Stimulated activated memory B cell treated with anti-CD40 and anti-IgM and Interleukin-4, amounts not matched to agents 10 μg/mL and 1 μg/mL and 100 μg/mL, for 72 hours (primary cell): ENCODE results near the gene RUFY2.
A peak's percentile ranks its signal among the peaks of the same experiment; 100 is the strongest.
"Not testable (repeated sequence)": the region's sequence is repeated elsewhere in the genome, so short reads cannot be mapped to it uniquely, and the experiment has no call there.

Source experiments
- ATAC-seq: fragments of 150-1000 bp; cut with Tn5 transposase; 2 replicates; pipeline ENCODE4 v1.10.0; 2021
- H3K27ac Mint-ChIP-seq: one replicate; pipeline ENCODE4 v1.8.0; 2022; ENCODE audit warnings: mild to moderate bottlenecking, mixed read lengths
- H3K27me3 Mint-ChIP-seq: one replicate; pipeline ENCODE4 v1.8.0; 2022; ENCODE audit warnings: mixed read lengths
- H3K36me3 Mint-ChIP-seq: one replicate; pipeline ENCODE4 v1.8.0; 2022; ENCODE audit warnings: mixed read lengths
- H3K4me1 Mint-ChIP-seq: one replicate; pipeline ENCODE4 v1.8.0; 2022; ENCODE audit warnings: mixed read lengths
- H3K4me3 Mint-ChIP-seq: one replicate; pipeline ENCODE4 v1.8.0; 2022; ENCODE audit warnings: mild to moderate bottlenecking, moderate library complexity, mixed read lengths
- H3K9me3 Mint-ChIP-seq: one replicate; pipeline ENCODE4 v1.8.0; 2022; ENCODE audit warnings: mixed read lengths

Gene RUFY2

GRCh38 chr10:68406815-68407548, at the start of gene RUFY2:
RUFY2 (minus strand) TSS chr10:68407277; CDS start chr10:68407189, 88 bp downstream.
- peak within 1 kb of the TSS; percentile 92 for H3K4me3 Mint-ChIP-seq
- no peaks in the 10 kb centered on the region for H3K9me3 Mint-ChIP-seq
- peak within 1 kb of the TSS; percentile 88 for H3K27ac Mint-ChIP-seq
- peaks cover 15% of the 10 kb centered on the region for H3K4me1 Mint-ChIP-seq
- no peaks in the 10 kb centered on the region for H3K27me3 Mint-ChIP-seq
- H3K36me3 Mint-ChIP-seq: no peaks in the 10 kb centered on the region
- ATAC-seq: peak; percentile 98

- H3K9me3 Mint-ChIP-seq, ATAC-seq, H3K4me1 Mint-ChIP-seq, H3K4me3 Mint-ChIP-seq, H3K27me3 Mint-ChIP-seq, H3K27ac Mint-ChIP-seq: not testable (repeated sequence)
- peaks cover 21% of the 10 kb centered on the region for H3K36me3 Mint-ChIP-seq
These were observed 42.6 kb upstream of the RUFY2 start for GRCh38 chr10:68449698-68450097.

GRCh38 chr10:68446179-68446578, 39.1 kb upstream of the RUFY2 start:
- Mint-ChIP-seq H3K4me3 (no peak overlapping the region), H3K4me1 (no peaks in the 10 kb centered on the region), H3K27me3 (no peaks in the 10 kb centered on the region), H3K27ac (no peak overlapping the region), H3K36me3 (peaks cover 14% of the 10 kb centered on the region), H3K9me3 (no peaks in the 10 kb centered on the region)
- ATAC-seq: no peak

GRCh38 chr10:68442971-68443370, 35.9 kb upstream of the RUFY2 start:
- Mint-ChIP-seq H3K4me1 (no peaks in the 10 kb centered on the region), H3K4me3 (no peak overlapping the region), H3K36me3 (peaks cover 7% of the 10 kb centered on the region)

GRCh38 chr10:68440898-68441297, 33.8 kb upstream of the RUFY2 start:
- Mint-ChIP-seq H3K9me3 (no peaks in the 10 kb centered on the region), H3K4me3 (no peak overlapping the region), H3K27me3 (no peaks in the 10 kb centered on the region), H3K27ac (no peak overlapping the region), H3K4me1 (no peaks in the 10 kb centered on the region), H3K36me3 (peaks cover 7% of the 10 kb centered on the region)
- no peak for ATAC-seq

More at GRCh38 chr10:68442971-68443370, 35.9 kb upstream of the RUFY2 start:
- Mint-ChIP-seq H3K9me3 (no peaks in the 10 kb centered on the region), H3K27me3 (no peaks in the 10 kb centered on the region), H3K27ac (no peak overlapping the region)
- no peak for ATAC-seq

GRCh38 chr10:68435803-68436202, 28.7 kb upstream of the RUFY2 start:
- H3K4me3 Mint-ChIP-seq: no peak overlapping the region
- no peak overlapping the region for H3K27ac Mint-ChIP-seq
- H3K27me3 Mint-ChIP-seq: no peaks in the 10 kb centered on the region
- no peak for ATAC-seq
- no peaks in the 10 kb centered on the region for H3K4me1 Mint-ChIP-seq
- peaks cover 7% of the 10 kb centered on the region for H3K36me3 Mint-ChIP-seq
- no peaks in the 10 kb centered on the region for H3K9me3 Mint-ChIP-seq

- H3K9me3 Mint-ChIP-seq: no peaks in the 10 kb centered on the region
- peaks cover 7% of the 10 kb centered on the region for H3K36me3 Mint-ChIP-seq
- H3K27ac Mint-ChIP-seq: no peak overlapping the region
- H3K4me3 Mint-ChIP-seq: no peak overlapping the region
- no peak for ATAC-seq
- H3K27me3 Mint-ChIP-seq: no peaks in the 10 kb centered on the region
- H3K4me1 Mint-ChIP-seq: no peaks in the 10 kb centered on the region
These were observed 27.6 kb upstream of the RUFY2 start for GRCh38 chr10:68434657-68435056.

- no peaks in the 10 kb centered on the region for H3K4me1 Mint-ChIP-seq
- no peak overlapping the region for H3K4me3 Mint-ChIP-seq
- no peak for ATAC-seq
- no peak overlapping the region for H3K27ac Mint-ChIP-seq
- peaks cover 5% of the 10 kb centered on the region for H3K36me3 Mint-ChIP-seq
- no peaks in the 10 kb centered on the region for H3K27me3 Mint-ChIP-seq
- no peaks in the 10 kb centered on the region for H3K9me3 Mint-ChIP-seq
These were observed 21.5 kb upstream of the RUFY2 start for GRCh38 chr10:68428396-68429104.

- no peaks in the 10 kb centered on the region for H3K27me3 Mint-ChIP-seq
- H3K4me3 Mint-ChIP-seq: no peak overlapping the region
- H3K36me3 Mint-ChIP-seq: peaks cover 12% of the 10 kb centered on the region
- H3K27ac Mint-ChIP-seq: no peak overlapping the region
- ATAC-seq: no peak
- H3K9me3 Mint-ChIP-seq: no peaks in the 10 kb centered on the region
- H3K4me1 Mint-ChIP-seq: no peaks in the 10 kb centered on the region
These were observed 17.5 kb upstream of the RUFY2 start for GRCh38 chr10:68424454-68425014.

- Mint-ChIP-seq H3K27ac (no peak overlapping the region), H3K4me3 (no peak overlapping the region), H3K4me1 (no peaks in the 10 kb centered on the region), H3K9me3 (no peaks in the 10 kb centered on the region), H3K27me3 (no peaks in the 10 kb centered on the region), H3K36me3 (peaks cover 12% of the 10 kb centered on the region)
- ATAC-seq: no peak
These were observed 16.4 kb upstream of the RUFY2 start for GRCh38 chr10:68423522-68423921.

- Mint-ChIP-seq H3K36me3 (peaks cover 14% of the 10 kb centered on the region), H3K27me3 (no peaks in the 10 kb centered on the region), H3K9me3 (no peaks in the 10 kb centered on the region), H3K4me3 (no peak overlapping the region), H3K27ac (no peak overlapping the region), H3K4me1 (no peaks in the 10 kb centered on the region)
- no peak for ATAC-seq
These were observed 12.3 kb upstream of the RUFY2 start for GRCh38 chr10:68419376-68419775.

- Mint-ChIP-seq H3K4me3 (no peak overlapping the region), H3K4me1 (peaks cover 15% of the 10 kb centered on the region), H3K27me3 (no peaks in the 10 kb centered on the region), H3K27ac (no peak overlapping the region), H3K36me3 (no peaks in the 10 kb centered on the region), H3K9me3 (no peaks in the 10 kb centered on the region)
- no peak for ATAC-seq
These were observed 1.9 kb upstream of the RUFY2 start for GRCh38 chr10:68408898-68409518.

- Mint-ChIP-seq H3K27ac (peak overlapping the region; percentile 88), H3K4me1 (peaks cover 15% of the 10 kb centered on the region), H3K9me3 (no peaks in the 10 kb centered on the region), H3K4me3 (peak overlapping the region; percentile 92), H3K27me3 (no peaks in the 10 kb centered on the region), H3K36me3 (peaks cover 2% of the 10 kb centered on the region)
- ATAC-seq: peak; percentile 59
These were observed 814 bp downstream of the RUFY2 start for GRCh38 chr10:68406111-68406814.

- peaks cover 15% of the 10 kb centered on the region for H3K36me3 Mint-ChIP-seq
- H3K4me3 Mint-ChIP-seq: no peak overlapping the region
These were observed 3.4 kb downstream of the RUFY2 start for GRCh38 chr10:68403701-68404100.

GRCh38 chr10:68402276-68402675, 4.8 kb downstream of the RUFY2 start:
- H3K36me3 Mint-ChIP-seq: peaks cover 15% of the 10 kb centered on the region
- no peak overlapping the region for H3K27ac Mint-ChIP-seq
- peaks cover 15% of the 10 kb centered on the region for H3K4me1 Mint-ChIP-seq
- no peaks in the 10 kb centered on the region for H3K27me3 Mint-ChIP-seq
- H3K4me3 Mint-ChIP-seq: no peak overlapping the region
- no peak for ATAC-seq
- no peaks in the 10 kb centered on the region for H3K9me3 Mint-ChIP-seq

More at GRCh38 chr10:68403701-68404100, 3.4 kb downstream of the RUFY2 start:
- Mint-ChIP-seq H3K4me1 (peaks cover 15% of the 10 kb centered on the region), H3K9me3 (no peaks in the 10 kb centered on the region), H3K27ac (no peak overlapping the region), H3K27me3 (no peaks in the 10 kb centered on the region)
- ATAC-seq: no peak
